ENCODE measurements around the gene ZNF526.

Gene ZNF526

DNA sequence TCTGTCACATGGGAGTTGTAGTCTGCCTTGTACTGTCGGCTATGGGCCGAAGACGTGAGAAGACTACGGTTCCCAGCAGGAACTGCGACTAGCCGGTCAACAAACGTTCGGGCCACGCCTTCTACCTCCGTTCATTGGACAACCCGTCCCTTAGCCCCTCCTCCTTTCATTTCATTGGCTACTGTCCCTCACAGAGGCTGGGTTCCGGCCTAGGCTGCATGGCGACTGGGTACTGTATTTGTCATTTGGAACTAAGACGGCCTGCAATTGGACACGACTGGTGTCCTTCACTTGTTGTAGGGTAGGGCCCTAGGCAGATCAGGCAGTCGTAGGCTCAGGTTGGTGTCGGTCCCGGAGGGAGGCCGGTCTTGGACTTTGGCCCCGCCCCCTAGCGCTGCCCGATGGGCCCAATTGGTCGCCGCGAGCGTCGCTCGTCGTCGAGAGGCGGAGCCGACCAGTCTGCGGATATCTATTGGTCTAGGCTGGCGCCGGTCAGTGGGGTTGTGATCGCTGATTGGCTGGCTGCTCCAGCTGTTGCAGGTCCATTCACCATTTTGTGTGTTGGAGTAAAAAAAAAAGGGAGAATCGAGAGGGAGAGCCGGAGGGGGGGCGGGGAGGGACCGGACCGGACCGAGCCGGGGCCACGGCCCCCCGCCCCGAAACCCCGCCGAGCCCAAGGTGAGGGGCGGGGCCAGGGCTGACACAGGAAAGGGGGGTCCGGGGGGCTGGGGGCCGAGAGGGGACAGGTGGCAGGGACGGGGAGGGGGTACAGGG, 48.8 kb downstream of the ZNF526 start, which contains the start of gene CIC:
CIC (plus strand) TSS at position 549 of the 774 bp plus-strand sequence. CDS start 2,532 bp downstream, outside the sequence.
- H3K4me3 ChIP-seq (ENCODE audit: low read depth, low read length): peak within 1 kb of the TSS; percentile 86
- peak; percentile 99 for DNase-seq
- no peaks in the 10 kb centered on the region for H3K9me3 ChIP-seq
- no peaks in the 10 kb centered on the region for H3K4me1 ChIP-seq
- no peak for TF ChIP-seq CTCF (IDR thresholded peaks at IDR 0.05; ENCODE audit: low read depth, low read length)
- H3K36me3 ChIP-seq: peaks cover 24% of the 10 kb centered on the region
- H3K27me3 ChIP-seq: no peaks in the 10 kb centered on the region

DNA sequence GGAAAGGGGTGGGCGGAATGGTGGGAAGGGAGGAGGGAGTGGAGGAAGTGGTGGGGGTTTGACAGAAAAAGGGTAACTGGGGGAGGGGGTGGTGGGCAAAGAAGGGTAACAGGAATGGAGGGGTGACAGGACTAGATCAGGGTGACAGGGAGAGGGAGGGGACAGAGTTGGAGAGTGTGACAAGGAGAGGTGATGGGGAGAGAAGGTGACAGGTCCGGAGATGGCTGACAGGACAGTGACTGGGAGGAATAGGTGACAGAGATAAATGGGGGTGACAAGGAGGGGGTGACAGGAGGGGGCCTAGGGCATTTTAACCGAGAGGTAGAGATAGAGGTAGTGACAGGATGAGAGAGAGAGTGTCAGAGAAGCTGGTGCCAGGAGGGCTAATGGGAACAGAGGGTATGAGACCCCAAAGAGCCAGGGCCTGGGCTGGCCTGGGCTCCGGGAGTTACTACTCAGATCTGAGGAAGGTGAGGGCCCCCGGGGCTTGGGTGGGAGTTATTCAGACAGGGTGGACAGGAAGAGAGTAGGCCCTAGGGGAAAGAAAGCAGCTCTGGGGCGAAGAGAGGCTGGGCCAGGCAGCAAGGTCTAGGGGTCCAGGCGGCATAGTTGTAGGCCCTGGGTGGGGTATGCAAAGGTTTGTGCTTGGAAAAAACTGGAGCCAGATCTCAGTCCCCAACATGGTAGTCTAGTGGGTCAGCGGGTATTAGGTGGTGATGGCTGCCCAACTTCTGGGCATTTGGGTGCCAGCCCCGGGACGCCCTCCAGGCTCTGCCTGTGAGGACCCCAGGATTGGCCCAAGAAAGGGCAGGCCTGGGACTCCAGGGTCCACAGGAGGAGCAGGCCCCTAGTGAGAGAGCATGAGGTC, 49.6 kb downstream of the ZNF526 start:
- TF ChIP-seq CTCF (IDR thresholded peaks at IDR 0.05; ENCODE audit: low read depth, low read length): no peak
- peak overlapping the region; percentile 86 for H3K4me3 ChIP-seq (ENCODE audit: low read depth, low read length)
- H3K9me3 ChIP-seq: no peaks in the 10 kb centered on the region
- H3K27me3 ChIP-seq: no peaks in the 10 kb centered on the region
- DNase-seq: no peak
- peaks cover 32% of the 10 kb centered on the region for H3K36me3 ChIP-seq
- H3K4me1 ChIP-seq: no peaks in the 10 kb centered on the region

DNA sequence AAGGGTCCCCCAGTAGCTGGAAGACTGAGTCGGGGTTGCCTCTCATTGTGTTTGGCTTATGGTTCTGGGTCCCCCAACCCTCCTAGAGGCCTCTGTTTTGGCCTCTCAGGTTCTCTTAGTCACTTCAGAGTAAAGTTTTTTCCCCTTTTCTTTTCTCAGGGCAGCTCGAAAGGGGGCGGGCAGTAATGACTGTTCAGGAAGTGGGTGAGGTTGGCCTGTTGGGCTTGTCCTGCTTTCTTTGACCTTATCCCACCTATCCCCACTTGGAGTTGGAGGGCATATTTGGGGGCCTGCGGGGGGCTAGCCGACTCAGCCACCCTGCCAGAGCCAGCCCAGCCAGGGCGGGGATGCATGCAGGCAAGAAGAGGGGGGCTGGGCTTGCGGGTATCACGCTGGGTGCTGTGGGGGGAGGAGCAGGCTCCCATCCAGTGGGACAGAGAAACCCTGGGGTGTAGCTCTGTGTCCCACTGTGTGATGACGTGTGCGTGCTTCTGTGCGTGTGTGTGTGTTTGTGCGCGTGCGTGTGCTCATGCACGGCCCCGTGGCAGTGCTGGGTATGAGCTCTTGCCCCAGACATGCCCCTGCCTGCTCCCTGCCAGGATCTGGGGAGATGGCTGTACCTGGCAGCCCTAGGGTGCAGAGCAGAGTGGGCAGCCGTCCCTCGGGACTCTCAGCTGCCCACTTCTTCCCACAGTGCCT, 50.4 kb downstream of the ZNF526 start:
- Histone ChIP-seq H3K4me1 (no peaks in the 10 kb centered on the region), H3K36me3 (peaks cover 36% of the 10 kb centered on the region), H3K27me3 (no peaks in the 10 kb centered on the region), H3K9me3 (no peaks in the 10 kb centered on the region), H3K4me3 (ENCODE audit: low read depth, low read length) (peak overlapping the region; percentile 86)
- no peak for DNase-seq
- TF ChIP-seq CTCF (IDR thresholded peaks at IDR 0.05; ENCODE audit: low read depth, low read length): no peak

GRCh38 chr19:42271045-42271419, 50.9 kb downstream of the ZNF526 start:
- H3K4me3 ChIP-seq (ENCODE audit: low read depth, low read length): no peak overlapping the region
- no peak for DNase-seq
- H3K36me3 ChIP-seq: peaks cover 36% of the 10 kb centered on the region
- no peak for TF ChIP-seq CTCF (IDR thresholded peaks at IDR 0.05; ENCODE audit: low read depth, low read length)
- no peaks in the 10 kb centered on the region for H3K4me1 ChIP-seq
- H3K9me3 ChIP-seq: no peaks in the 10 kb centered on the region
- no peaks in the 10 kb centered on the region for H3K27me3 ChIP-seq

DNA sequence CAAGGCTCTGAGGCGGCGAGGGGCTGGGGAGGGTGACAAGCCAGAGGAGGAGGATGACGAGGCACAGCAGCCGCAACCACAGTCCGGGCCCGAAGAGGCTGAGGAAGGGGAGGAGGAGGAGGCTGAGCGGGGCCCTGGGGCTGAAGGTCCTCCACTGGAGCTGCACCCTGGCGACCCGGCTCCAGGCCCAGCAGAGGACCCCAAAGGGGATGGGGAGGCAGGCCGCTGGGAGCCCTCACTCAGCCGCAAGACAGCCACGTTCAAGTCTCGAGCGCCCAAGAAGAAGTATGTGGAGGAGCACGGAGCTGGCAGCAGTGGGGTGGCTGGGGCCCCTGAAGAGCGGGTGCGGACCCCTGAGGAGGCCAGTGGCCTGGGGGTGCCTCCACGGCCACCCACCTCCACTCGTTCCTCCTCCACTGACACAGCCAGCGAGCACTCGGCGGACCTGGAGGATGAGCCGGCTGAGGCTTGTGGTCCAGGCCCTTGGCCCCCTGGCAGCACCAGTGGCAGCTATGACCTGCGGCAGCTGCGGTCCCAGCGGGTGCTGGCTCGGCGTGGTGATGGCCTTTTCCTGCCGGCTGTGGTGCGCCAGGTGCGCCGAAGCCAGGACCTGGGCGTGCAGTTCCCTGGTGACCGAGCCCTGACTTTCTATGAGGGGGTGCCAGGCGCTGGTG, 51.9 kb downstream of the ZNF526 start:
- no peak for TF ChIP-seq CTCF (IDR thresholded peaks at IDR 0.05; ENCODE audit: low read depth, low read length)
- Histone ChIP-seq H3K27me3 (no peaks in the 10 kb centered on the region), H3K4me3 (ENCODE audit: low read depth, low read length) (no peak overlapping the region), H3K9me3 (no peaks in the 10 kb centered on the region), H3K4me1 (no peaks in the 10 kb centered on the region), H3K36me3 (peaks cover 43% of the 10 kb centered on the region)
- DNase-seq: no peak
